ENCODE measurements around the gene FLCN. TPM values are rescaled to one million over a fixed set of nuclear protein-coding genes. Genes with fewer than 3 reads are reported as not detected.

Gene FLCN
- total RNA-seq, 1 donor from 2014 or later, result 16.7 TPM

- TF ChIP-seq CTCF (conservative IDR thresholded peaks at IDR 0.05; ENCODE audit: low read depth, low read length), result no peak
- H3K4me3 ChIP-seq (ENCODE audit: low read depth, low read length), result no peak overlapping the region
- no peak for DNase-seq (ENCODE audit: low read depth)
These were observed 68.6 kb downstream of the FLCN start for GRCh38 chr17:17168401-17168800.

- H3K4me3 ChIP-seq (ENCODE audit: low read depth, low read length), result no peak overlapping the region
- DNase-seq (ENCODE audit: low read depth), result no peak
- no peak for TF ChIP-seq CTCF (conservative IDR thresholded peaks at IDR 0.05; ENCODE audit: low read depth, low read length)
These were observed 69.0 kb downstream of the FLCN start for GRCh38 chr17:17167986-17168385.

DNA sequence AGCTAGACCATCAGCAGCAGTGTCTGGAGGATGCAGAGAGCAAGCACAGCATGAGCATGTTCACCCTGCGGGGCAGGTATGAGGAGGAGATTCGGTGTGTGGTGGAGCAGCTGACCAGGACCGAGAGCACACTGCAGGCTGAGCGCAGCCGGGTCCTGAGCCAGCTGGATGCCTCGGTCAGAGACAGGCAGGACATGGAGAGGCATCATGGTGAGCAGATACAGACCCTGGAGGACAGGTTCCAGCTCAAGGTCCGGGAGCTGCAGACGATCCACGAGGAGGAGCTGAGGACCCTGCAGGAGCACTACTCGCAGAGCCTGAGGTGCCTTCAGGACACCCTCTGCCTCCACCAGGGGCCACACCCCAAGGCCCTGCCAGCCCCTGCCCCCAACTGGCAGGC, 69.6 kb downstream of the FLCN start:
- DNase-seq (ENCODE audit: low read depth), result no peak
- no peak for TF ChIP-seq CTCF (conservative IDR thresholded peaks at IDR 0.05; ENCODE audit: low read depth, low read length)
- H3K4me3 ChIP-seq (ENCODE audit: low read depth, low read length), result no peak overlapping the region

- no peak overlapping the region for H3K4me3 ChIP-seq (ENCODE audit: low read depth, low read length)
- DNase-seq (ENCODE audit: low read depth), result no peak
- no peak for TF ChIP-seq CTCF (conservative IDR thresholded peaks at IDR 0.05; ENCODE audit: low read depth, low read length)
These were observed 70.5 kb downstream of the FLCN start for GRCh38 chr17:17166446-17166845.

DNA sequence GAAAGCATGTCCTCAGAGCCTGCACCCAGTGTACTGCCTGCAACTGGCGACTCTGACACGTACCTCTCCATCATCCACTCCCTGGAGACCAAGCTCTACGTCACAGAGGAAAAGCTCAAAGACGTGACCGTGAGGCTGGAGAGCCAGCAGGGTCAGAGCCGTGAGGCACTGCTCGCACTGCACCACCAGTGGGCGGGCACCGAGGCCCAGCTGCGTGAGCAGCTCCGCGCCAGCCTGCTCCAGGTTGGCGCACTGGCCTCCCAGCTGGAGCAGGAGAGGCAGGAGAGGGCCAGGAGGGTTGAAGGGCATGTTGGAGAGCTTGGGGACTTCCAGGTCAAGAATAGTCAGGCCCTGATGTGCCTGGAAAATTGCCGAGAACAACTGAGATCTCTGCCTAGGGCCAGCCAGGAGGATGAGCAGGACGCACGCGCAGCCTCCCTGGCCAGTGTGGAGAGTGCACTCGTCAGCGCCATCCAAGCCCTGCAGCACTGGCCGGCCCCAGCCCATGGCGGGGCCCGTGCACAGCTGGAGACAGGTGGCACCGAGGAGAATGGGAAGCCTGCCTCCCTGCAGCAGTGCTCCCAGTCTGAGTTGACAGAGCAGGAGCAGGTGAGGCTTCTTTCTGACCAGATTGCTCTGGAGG, 71.2 kb downstream of the FLCN start:
- no peak overlapping the region for H3K4me3 ChIP-seq (ENCODE audit: low read depth, low read length)
- no peak for TF ChIP-seq CTCF (conservative IDR thresholded peaks at IDR 0.05; ENCODE audit: low read depth, low read length)
- no peak for DNase-seq (ENCODE audit: low read depth)

DNA sequence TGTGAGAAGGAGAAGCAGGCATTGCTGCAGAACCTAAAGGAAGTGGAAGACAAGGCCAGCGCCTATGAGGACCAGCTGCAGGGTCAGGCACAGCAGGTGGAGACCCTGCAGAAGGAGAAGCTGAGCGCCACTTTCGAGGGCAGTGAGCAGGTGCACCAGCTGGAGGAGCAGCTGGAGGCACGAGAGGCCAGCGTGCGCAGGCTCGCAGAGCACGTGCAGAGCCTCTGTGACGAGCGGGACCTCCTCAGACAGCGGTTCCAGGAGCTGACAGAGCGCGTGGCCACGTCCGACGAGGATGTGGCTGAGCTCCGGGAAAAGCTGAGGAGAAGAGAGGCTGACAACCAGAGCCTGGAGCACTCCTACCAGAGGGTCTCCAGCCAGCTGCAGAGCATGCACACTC, 72.3 kb downstream of the FLCN start:
- no peak for DNase-seq (ENCODE audit: low read depth)
- no peak for TF ChIP-seq CTCF (conservative IDR thresholded peaks at IDR 0.05; ENCODE audit: low read depth, low read length)
- no peak overlapping the region for H3K4me3 ChIP-seq (ENCODE audit: low read depth, low read length)

DNA sequence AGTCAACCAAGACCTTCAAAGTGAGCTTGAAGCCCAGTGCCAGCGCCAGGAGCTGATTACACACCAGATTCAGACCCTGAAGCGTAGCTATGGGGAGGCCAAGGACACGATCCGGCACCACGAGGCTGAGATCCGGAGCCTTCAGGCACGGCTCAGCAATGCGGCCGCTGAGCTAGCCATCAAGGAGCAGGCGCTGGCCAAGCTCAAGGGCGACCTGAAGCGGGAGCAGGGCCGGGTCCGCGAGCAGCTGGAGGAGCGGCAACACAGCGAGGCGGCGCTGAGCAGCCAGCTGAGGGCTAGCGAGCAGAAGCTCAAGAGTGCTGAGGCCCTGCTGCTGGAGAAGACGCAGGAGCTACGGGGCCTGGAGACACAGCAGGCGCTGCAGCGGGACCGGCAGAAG, 72.8 kb downstream of the FLCN start:
- DNase-seq (ENCODE audit: low read depth), result no peak
- TF ChIP-seq CTCF (conservative IDR thresholded peaks at IDR 0.05; ENCODE audit: low read depth, low read length), result no peak
- H3K4me3 ChIP-seq (ENCODE audit: low read depth, low read length), result no peak overlapping the region
